ENCODE measurements around the gene PARVB. TPM values are rescaled to one million over a fixed set of nuclear protein-coding genes. Genes with fewer than 3 reads are reported as not detected.
"Not testable (repeated sequence)": the region's sequence is repeated elsewhere in the genome, so short reads cannot be mapped to it uniquely, and the experiment has no call there.

PARVB gene
- polyA plus RNA-seq, 5 donors = 33.0 to 45.3 (median 35.7) TPM

DNA sequence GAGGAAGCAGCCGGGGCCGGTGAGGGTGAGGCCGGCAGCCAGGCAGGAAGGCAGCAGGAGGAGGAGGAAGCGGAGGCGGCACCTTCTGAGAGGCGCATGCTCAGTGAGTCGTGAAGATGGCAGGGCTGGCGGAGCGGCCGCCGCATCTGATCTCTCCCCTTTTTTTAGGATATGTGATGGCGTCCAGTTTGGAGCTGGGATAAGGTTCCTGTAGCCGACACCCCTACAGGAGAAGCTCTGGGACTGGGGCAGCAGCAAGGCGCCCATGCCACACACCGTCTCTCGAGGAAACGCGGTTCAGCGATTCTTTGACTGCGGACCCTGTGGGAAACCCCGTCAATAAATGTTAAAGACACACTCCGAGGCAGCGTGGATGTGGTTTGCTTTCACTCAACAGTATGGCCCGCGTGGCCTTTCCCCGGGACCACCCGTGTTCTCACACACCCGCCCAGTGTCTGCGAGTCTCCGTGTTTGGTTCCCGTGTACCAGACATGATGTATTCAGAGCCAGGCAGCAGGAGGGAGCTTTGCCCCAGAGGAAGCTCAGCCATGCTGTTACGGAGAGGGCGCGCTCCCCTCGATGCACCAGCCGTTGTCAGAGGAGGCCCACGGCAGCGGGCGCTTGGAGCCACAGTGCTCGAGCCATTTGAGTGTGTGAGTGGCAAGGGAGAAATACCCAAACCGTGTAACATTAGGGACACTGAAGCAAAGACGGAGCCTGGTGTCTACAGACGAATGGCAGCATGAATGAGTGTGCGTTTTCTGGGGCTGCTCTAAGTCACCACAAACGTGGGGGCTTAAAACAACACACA lies 27.7 kb upstream of the PARVB start:
- no peak for DNase-seq

DNA sequence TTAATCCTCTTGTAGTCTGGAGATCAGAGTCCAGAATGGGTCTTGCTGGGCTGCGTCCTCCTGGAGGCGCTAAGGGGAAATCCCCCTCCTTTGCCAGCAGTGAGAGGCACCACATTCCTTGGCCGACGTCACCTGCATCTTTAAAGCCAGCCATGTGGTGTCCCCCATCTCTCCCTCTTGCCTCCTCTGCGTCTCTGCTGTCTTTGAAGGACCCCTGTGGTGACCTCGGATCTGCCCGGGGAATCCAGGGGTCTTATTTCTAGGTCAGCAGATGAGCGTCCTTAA lies 27.2 kb upstream of the PARVB start:
- DNase-seq = no peak

DNA sequence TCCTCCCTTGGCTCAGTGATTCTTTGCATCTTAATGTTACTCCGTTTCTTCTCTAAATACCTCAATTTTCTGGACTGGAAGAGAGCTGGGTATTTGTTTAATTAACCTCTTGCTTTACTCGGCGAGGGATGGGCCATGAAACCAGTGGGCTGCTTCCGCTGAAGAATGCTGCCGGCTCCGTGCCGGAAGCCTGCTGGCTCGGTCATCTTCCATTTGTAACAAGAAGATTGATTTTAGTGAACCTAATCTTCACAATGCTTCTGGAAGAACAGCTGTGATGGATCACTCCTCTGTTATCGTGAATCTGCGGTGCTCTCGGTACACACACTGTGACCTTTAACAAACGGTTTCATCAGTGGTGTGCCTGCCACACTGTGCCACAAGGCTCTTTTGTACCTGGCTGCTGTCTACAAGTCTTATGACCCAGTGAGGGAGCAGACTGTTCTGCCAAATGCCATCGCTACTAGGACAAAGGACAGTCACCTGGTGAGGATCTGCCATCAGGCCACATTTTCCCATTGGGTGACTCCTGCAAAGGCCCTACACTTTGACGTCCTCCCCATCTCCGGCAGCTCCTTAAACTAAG lies 25.3 kb upstream of the PARVB start:
- DNase-seq = no peak

DNA sequence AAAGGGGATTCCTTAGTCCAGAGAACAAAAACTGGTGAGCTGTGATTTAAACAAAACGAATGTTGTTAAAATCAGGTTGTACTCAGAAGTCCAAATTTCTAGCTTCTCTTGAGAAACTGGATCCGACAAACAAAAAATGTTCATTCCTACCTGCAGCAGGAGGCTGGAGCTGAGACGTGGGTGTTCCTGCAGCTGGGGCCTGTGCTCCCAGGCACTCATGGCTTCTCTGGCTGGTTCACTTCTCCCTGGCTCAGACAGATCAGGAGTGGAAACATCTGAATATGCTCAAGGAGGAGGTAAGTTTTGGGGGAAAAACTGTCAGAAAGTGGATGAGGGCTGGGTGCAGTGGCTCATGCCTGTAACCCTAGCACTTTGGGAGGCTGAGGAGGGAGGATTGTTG lies 24.7 kb upstream of the PARVB start:
- no peak for DNase-seq

DNA sequence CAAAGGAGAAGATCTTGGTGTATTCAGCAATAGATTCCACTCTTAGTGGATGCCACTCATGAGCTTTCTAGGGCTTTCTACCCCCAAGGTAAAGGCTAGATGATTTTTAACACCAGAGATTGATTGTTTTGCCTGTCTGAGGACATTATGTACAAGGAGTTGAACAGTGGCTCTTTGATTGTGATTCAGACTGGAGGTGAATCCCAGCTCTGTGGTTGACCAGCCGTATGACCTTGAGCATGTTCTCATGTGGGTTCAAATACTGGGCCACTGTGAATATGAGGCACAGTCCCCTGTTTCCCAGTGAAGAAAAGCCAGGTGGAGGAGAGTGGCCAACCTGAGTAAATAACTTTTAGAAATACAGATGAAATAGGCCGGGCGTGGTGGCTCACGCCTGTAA lies 24.0 kb upstream of the PARVB start:
- no peak for DNase-seq

GRCh38 chr22:44001521-44001920 lies 22.6 kb upstream of the PARVB start:
- no peak for DNase-seq

DNA sequence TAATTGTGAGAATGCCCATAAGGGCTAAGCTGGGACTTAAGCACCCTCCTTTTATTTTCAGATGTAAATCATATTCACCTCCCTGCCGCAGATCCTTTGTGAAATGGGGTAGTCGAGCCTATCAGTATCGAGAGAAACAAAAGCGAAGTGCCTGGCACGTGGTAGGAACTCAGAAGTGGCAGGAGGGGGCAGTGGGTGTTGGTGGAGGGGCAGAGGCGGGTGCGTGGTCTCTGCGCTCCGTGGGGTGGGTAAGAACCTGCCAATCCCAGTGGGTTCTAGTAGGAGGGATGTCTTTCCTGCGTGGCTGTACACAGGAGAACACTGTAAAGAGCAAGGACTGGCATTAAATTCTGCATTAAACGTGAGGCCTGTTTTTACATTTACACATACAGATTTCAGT lies 21.8 kb upstream of the PARVB start:
- DNase-seq = no peak

DNA sequence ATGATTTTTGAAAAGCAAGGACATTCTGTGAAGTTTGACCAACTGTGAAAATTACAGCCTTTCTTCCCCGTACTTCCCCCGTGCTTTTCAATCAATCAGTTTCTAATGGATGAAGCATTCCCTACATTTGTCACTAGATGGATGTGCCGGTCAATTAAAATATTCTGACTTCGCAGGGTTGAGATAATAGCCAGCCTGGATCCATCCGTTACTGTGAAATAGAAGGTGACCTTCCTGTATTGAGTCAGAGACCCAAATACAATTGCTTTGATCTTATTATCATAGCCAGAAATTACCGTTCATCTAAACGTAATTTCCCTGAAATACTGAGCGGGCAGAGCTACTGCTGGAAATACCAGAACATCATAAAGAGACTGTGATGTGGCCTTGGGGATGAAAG lies 21.1 kb upstream of the PARVB start:
- no peak for DNase-seq

DNA sequence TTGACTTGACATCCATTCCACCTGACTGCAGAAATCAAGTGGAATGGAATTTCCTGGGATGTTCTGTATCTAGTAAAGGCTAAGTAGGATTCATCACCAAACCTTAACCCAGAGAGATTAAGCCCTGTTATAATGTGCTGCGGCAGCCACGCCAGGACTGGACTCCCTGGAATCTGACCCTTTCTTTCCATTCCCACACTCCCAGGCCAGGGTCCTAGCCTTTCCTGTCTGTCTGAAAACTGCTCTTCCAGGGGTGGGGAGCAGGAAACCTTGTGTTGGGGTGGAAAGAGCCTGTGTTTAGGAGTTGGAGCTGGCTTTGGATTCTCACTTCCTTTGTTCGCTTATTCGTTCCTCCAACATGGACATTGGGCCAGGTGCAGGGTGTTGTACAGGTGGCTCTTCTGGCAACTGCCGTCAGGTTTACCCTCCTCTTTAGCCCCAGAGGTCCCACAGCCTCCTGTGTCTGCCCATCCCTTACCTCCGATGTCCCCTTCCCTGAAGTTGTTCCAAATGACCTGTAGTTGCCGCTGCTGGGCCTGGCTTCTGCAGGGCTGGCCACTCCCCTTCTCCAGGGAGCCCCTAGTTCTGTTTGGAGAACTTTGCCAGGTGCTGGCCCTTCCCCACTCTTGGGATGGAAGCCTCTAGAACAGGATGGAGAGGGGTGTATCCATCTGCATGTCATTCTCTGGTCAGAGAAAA lies 20.5 kb upstream of the PARVB start:
- no peak for DNase-seq

- DNase-seq = no peak
Observed at GRCh38 chr22:44004104-44004460, 20.0 kb upstream of the PARVB start.

GRCh38 chr22:44005524-44005923 lies 18.6 kb upstream of the PARVB start:
- DNase-seq = no peak

- DNase-seq = no peak
Observed at GRCh38 chr22:44012162-44012561, 11.9 kb upstream of the PARVB start.

GRCh38 chr22:44012591-44012990 lies 11.5 kb upstream of the PARVB start:
- no peak for DNase-seq

DNA sequence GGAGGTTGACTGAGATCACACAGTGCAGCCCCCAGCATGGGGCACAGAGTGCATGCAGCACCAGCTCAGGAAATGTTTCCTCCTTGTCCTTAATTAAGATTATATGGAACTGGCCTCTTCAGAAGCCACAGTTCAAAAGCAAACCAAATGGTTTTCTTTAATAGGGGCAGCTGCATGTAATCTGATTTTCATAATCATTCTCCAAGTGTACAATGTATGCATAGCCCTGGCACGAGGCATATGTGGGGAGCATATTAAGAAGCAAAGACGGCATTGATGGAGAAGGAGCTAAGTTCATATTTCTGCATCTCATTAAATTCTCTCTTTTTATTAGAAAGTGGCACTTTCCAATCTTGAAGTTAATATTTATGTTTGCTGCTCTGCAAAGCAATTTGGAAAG lies 9.9 kb upstream of the PARVB start:
- no peak for DNase-seq

DNA sequence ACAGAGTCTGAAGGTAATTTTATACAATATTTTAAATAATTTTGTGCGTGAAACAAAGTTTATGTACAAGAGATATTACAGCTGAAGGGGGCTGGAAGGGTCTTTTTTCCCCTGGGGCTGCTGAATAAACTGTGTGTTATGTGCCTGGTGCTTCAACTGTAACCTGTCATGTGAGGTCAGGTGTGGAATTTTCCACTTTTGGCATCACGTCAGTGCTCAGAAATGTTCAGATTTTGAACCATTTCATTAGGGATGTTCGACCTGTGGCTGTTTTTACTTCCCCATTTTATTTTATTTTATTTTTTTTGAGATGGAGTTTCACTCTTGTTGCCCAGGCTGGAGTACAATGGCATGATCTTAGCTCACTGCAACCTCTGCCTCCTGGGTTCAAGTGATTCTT lies 7.5 kb upstream of the PARVB start:
- not testable (repeated sequence) for DNase-seq

GRCh38 chr22:44018594-44018993 lies 5.5 kb upstream of the PARVB start:
- DNase-seq = no peak

GRCh38 chr22:44019416-44019815 lies 4.7 kb upstream of the PARVB start:
- no peak for DNase-seq

DNA sequence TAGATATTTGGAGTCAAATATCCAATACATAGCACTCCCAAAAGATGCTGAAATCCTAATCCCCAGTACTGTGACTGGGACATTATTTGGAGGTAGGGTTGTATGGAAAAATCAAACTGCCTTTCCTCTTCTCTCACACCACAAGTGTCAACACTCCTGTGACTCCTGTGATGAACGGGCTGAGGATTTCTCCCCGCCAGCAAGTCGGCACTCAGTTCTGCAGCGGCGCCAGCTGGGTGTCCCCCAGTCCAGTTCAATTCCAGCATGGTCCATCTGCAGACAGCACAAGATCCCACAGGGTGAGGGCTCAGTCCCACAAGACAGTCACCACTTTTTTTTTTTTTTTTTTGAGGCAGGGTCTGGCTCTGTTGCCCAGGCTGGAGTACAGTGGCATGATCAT lies 4.3 kb upstream of the PARVB start:
- no peak for DNase-seq

GRCh38 chr22:44020981-44021380 lies 3.1 kb upstream of the PARVB start:
- no peak for DNase-seq

DNA sequence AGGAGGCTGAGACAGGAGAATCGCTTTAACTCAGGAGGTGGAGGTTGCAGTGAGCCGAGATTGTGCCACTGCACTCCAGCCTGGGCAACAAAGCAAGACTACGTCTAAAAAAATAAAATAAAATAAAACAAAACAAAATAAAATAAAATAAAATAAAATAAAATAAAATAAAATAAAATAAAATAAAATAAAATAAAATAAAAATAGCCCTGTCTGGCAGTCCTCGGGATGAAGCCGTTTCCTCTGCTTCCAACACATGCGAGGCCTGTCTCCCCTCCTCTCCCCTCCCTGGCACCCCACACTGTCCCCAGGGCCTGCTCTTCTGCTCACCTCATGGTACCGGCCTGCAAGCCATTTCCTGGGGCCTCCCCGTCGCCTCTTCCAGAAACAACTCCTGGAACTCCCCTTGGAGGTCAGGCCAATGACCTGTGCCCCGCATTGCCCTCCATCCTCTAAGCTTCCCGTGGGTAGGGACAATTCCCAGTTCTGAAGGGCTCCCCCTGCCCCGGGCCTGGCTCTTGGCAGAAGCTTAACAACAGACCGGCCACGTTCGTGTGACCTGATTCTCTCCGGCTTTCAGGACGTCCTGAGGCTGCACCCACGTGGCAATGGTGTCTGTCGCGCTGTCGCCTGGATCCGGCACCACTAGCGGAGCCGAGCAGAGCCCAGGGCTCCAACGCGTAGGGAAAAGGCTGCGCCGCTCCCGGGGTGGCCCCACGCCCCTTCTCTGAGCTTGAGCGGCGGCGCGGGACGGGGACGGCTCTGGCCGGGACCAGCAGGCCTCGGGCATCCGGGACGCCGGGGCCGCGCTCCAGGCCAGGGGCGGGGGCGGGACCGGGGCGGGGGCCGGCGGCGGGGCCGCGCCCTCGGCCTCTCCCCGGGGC lies 456 bp upstream of the PARVB start:
- DNase-seq = peak in 1 of 2 donors; percentile 38

- DNase-seq = no peak
Observed at GRCh38 chr22:44025171-44026065, 1.3 kb downstream of the PARVB start.
